ENCODE data around the gene DGKG.

The DGKG gene

DNA sequence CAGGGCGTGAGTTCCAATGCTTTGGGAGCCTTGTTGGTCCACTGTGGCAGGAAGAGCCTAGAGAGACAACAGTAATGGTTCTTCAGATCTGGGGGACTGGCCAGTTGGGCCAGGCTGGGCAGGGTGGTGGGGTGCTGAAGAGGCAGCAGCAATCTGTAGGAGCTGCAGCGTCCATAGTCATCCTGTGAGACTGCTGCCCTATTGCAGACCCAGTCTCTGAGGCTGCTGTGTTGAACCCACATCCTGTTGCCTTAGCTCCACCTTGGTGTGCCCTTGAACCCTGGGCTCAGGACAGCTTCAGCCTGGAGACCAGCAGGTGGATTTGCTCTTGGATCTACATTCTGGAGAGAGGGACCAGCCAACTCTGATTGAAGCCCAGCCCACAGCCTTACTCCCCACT is 229.5 kb downstream of the DGKG start:
- DNase-seq, result no peak

DNA sequence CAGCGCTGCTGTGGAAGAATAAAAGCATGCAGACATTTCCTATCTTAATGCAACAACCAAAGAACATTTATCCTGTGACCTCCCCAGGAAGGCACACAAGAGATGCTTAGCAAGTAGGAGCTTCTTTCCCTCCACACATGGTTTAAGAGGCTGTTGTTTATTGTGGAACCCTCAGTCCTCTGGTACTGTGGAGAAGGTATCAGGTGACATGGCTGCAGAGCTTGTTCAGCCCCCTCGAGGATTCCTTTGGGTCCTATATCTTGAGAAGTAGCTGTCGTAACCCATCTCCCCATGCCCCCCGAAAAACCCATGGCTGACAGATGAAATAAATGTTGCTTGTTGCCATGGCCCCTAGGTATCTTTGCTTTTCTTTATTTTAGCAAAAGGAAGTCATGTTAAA is 232.8 kb downstream of the DGKG start:
- DNase-seq, result no peak

DNA sequence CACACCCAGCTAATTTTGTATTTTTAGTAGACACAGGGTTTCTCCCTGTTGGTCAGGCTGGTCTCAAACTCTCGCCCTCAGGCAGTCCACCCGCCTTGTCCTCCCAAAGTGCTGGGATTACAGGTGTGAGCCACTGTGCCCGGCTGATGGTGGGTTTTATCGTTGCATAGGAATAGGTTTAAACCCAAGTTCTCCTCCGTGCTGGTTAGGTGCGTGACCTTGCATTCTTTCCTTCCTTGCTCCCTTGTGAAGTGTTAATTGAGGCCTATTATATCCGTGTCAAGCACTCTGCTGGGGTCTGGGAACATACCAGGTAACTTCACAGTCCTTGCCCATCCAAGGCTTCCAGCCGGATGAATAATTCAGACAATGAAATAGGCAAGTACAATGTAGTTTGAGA is 233.9 kb downstream of the DGKG start:
- no peak for DNase-seq

DNA sequence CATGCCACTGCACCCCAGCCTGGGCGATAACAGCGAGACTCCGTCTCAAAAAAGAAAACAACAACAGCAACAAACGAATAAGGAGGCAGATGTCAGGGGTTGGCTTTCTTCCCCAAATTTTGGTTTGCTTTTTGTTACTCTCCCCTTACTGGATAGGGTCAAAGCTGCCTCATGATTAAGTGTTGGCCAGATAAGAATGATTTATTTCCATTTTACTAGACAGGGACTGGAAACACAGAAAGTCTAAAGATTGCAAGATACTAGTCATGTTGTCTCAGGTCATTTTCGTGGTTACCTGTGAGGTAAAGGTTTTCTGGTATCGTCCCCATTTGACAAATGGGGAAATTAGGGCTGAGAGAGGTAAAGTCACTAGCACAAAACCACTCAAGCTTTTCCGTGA is 234.6 kb downstream of the DGKG start:
- DNase-seq, result no peak

DNA sequence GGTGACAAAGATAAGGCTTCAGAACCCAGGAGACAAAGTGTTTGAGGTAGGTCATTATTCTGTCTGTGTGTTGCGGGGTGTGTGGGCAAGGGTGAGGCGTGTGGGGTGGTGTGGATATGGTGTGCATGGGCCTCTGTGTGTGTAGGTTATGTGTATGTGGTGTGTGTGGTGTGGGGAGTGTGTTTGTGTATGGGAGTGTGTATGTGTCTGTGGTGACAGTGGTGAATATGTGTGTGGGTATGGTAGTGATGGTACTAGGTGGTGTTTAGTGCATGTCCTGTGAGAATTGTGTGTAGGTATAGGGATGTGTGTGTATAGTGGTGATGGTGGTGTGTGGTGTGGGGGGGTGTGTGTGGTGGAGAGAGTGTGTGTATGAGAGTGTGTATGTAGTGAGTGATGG is 236.9 kb downstream of the DGKG start:
- no peak for DNase-seq

DNA sequence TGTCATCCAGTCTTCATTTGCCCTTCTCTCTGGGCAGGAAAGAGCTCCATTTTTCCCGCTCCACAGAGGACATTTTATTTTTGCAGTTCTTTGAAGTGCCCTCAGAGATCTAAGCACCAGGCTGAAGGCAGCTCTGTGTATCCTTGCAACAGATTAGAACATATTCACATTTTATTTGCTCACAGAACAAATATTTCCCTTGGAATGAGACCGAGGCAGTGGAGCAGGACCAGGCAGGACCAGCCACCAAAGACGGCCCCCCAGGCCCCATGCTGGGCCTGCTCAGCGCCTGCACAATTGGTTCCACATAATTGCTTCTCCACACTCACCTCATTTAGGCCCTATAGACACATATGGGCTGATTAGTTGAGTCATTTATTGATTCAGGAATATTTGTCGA is 237.4 kb downstream of the DGKG start:
- DNase-seq, result no peak

DNA sequence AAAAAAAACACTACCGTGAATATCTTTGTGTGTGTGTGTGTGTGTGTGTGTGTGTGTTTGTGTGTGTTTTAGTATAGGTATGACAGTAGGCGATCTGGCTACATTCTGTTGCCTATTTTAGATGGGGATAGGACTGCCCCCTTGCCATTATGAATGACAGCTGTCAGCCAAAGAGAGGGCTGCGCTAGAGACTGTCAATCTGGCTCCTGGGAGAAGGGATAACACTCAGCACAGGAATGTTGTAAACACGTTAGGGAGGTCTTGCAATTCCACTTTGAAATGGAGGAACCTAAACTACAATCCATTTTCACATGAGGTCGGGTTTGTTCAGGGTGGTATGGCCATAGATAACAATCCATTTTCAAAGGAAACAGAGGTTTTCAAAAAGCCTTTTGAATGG is 239.0 kb downstream of the DGKG start:
- DNase-seq, result no peak

DNA sequence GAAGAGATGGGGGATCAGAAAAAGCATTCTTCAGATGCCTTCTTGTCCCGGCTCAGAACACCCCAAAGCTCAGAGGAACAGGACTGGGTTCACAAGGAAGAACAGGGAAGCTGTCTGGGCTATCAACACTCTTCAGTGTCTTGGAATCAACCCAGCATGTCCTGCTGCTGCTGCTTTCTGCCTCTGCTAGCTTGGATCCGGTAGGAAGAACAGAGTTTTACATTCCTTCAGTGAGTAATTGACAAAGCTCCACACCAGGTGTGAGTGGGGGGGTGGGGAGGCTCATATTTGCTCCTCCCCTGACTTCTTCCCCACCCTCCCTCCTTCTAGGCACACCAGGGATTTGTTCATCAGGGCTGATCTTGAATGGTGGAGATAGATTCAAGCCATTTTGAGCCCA is 240.1 kb downstream of the DGKG start:
- no peak for DNase-seq

DNA sequence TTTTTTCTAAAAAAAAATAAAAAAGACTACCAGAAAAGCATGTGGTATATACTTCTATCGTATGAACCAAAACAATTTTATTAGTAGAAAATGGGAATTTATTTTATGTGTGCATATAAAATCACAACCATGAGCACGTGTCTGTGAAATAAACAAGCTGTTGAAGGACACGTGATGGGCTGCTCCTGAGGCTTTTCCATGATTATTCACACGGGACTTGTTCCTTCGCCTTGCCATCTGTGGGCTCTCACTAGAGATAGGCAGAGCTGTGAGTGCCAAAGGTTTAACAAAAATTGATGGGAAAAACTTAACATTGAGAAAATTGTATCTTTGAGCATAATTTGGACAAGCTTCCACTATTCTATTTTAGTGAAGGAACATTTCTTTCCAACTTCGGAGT is 240.8 kb downstream of the DGKG start:
- no peak for DNase-seq

DNA sequence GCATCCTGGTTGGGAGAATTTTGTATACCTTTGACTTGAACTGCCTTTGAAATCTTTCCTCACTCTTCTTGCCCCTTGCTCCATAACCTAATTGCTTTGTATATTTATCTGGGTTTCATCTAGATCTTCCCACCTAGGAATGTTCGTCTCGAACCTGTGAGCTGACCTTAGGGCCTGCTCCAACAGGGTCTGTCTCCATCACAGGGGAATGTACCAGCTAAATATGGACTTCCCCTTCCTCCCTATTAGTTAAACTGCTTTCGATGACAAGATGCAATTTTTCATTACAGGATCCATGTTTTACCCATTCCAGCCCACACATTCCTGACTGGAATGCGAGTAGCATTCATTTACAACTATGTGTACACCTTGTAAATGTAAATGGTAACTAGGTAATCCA is 242.5 kb downstream of the DGKG start:
- DNase-seq, result no peak

DNA sequence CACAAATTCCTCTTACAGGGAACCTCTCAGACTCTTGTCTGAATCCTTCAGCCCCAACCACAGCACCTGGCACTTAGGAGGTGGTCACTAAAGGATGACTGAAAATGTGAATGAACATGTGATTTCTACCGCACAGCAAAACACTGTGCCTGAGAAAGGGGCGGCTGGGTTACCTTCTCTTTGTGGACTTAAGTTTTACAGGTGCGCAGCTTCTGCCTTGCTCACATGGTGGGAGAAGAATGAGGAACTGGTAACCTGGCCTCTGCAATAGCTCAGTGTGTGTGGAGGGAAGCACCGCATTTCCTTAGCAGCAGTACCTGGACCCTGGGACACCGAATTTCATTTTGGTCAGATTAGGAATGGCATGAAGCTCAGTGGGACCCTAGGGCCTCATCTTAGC is 243.3 kb downstream of the DGKG start:
- DNase-seq, result no peak

DNA sequence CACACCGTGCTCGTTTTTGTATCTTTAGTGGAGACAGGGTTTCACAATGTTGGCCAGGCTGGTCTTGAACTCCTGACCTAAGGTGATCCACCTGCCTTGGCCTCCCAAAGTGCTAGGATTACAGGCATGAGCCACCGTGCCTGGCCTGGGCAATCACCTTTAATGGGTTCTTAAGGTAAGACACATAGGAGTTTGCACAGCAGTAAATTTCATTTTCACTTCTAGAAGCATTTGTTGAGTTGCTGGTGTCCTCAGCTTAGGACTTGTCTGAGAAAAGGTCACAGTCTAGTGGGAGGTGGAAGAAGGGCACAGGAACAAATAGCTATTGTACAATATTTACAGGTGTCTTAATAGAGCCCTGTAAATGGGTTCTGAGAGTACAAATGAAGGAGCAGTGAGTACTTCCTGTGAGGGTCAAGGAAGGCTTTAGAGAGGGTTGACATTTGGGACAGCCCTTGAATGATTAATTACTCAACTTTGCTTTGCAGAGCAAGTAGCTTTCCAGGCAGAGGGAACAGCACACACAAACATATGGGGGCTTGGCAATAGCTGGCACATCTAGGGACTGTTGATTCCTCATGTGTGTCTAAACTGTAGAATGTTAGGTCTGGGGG is 244.4 kb downstream of the DGKG start:
- DNase-seq, result no peak

DNA sequence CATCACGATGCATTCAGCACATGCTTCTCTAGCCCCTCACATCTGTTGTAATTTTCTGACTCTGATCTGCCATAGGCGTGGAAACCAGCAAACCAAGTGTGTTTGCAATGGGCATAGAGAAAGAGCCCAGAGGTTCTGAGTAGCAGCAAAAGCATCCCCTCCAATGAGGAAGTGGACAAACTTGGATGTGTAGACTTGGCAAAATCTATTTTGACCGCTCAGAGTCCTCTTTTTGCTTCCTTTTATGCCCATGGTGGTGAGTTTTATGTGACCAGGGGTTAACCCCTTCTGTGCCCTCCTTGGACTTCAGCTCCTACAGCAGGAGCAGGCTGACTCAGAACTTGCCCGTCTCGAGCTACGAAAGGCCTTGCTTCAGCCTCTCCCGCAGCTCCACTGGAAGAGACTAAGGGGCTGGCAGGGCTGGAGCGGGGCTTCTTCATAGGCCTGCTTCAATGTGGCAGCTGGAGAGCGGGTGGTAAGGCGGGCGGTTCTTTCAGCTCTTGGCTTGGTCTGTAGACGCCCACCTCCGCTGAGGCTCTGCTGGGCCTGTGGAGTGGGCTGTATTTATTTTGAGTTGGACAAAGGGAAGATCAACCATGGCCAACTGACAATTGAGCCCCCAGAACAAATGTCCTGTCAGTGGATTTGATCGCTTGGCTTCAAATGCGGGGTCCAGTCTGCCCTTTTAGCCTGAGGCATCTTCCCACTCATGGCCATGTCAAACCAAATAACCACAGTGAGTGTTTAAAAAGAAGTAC is 246.6 kb downstream of the DGKG start:
- no peak for DNase-seq

DNA sequence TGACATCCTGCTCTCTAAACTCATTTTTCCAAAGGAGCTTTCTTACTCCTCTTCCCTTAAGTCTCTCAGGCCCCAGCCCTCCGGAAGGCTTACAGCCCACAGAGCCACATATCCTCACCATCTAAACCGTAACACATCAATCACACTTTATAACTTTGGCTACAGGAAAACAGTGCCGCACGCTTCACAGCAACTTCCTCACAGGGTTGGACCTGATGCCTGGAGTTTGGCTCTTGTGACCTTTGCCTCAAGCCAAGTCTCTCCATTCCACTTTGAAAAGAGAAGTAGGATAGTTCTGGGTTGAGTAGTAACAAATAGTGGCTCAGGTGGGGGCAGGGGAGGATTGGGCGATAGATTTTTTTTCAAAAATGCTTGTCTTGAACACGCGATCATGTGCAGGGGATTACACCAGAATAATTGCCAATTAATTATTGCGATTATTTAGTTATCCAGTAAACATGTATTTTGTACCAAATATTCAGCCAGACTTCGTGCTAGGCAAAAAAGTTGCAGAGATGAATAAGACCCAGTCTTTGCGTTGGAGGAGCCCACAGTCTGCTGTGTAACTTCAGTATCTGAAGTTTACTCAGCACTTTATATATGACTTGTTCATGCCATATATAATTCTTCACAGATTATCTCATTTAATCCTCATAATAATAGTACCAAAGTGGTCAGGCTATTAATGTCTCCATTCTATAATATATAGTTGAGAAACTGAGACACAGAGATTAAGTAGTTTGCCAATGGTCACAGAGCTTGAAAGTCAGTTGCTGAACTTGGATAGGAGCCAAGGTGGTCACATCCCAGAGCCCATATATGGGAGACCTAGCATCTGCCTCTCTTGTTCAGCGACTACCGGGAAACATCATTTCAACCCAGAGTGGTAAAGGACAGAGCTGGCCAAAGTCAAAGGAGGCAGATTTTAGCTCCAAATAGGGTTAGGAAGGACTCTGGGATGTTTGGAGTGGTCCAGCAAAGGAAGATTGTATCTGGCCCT is 250.8 kb downstream of the DGKG start:
- no peak for DNase-seq

DNA sequence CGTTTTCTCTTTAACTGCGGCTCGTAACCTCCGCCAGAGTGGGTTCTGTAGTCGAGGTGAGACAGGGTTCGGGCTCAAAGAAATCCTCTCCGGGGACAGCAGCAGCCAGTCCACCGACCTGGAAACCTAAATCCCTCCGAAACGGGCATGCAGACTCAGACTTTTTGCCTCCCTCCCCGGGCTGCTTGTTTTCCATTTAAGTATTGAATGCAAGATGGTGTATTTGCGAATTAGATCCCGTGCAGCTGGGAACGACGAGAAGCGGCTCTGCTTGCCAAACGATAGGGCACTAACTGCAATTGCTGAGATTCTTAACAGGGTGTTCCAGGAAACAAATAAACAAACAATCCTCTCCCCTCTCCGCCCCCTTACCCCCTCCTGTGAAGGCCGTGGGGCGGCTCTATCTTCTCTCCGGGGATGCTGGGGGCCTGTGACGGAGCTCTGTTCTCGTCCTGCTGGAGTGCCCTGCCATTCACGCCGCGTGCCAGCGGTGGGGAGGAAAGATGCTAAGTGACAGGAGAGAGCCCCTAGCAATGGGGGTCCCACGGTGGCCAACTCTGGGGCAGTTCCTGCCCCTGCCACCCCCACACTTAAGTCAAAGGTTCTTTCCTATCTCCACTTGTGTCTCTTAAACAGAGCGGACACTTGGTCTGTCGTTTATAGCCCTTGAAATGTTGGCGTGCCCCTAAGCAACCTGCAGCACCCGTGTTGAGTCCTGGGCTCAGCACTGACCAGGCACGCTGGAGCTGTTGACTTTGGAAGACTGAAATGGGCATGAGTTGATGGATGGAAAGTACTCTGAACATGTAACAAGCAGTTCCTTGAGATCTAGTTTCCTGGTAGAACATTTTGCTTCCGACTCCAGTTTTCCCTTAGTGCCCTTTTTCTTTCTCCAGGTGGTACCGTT is 251.9 kb downstream of the DGKG start:
- no peak for DNase-seq

DNA sequence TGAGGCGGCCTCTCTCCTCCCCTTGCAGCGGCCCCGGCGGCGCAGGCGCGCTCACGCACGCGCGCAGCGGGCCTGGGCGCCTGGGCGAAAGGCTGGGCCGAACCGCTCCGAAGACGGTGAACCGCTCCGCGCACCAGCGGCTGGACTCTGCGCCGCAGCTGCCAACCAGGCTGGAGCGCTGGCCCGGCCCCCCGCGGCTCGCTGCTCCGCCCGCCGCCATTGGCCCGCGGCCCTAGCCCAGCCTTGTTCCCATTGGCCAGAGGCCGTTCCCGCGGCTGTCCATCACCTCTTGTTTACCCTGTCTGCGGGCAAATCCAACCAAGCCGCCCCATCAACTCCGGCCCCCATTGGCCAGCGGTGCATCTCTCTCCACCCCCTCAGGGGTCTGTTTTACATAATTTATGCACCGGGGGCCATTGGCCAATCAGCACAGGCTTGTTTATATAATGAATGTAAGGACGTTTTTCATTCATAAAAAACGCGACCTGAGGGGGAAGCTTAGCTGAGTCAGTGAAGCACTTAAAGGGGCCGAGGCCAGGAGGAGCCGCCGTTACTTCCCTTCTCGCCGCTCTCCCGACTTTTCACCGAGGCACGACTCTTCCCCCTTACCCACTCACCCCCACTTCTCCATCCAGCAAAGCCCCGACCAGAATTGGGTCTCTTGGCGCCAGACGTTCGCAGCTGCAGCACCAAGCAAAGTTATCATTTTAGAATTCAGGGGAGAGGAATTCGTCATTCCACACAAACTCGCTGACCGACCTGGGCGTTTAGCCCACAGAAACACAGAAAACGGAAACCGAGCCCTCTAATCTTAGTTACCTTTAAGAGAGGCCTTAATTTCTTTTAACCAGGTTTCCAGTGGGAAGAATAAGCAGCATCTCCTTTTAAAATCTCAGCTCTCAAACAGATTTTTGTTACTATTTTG is 252.8 kb downstream of the DGKG start, which contains the start of gene ETV5:
Gene ETV5, minus strand, starts transcription at position 149 of the 925 bp plus-strand sequence. CDS start 3,221 bp downstream, outside the sequence.
- DNase-seq, result peak; percentile 87 to 88

DNA sequence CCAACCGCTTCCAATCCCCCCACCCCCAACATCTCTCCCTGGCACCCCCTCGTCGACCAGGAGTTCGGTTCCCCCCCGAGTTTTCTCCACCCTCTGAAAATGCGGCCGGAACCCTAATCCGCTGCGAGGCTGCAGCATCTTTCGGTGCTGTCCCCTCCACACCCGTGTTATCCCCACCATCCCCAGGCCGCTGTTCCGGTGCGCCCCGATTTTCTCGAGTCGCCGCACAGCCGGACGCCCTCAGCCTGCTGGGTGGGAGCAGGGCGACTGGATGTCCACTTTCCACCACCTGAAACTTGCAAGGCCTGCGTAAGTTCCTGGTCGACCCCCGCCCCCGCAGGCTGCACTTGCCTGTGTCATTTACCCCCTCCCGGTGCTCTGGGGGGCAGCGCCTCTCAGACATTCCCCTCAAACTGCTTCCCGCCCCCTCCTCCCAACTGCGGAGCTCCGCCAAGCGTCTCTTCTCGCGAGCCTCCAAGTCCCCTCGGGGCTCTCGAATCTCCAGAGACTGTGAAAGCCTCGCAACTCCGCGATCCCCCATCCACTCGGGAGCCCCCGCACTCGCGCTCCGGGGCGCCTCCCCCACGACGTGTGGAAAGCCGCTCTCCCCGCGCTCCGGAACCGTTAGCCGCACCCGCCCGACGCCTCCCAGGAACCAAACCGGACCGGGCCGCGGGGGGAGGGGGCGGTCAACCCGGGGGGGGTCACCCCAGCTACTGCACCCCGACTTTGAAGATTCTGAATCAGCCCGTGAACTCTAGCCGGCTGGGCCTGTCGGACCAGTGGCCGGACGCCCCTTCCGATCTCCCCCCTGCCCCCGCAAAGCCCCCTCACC is 253.7 kb downstream of the DGKG start:
- DNase-seq, result no peak

DNA sequence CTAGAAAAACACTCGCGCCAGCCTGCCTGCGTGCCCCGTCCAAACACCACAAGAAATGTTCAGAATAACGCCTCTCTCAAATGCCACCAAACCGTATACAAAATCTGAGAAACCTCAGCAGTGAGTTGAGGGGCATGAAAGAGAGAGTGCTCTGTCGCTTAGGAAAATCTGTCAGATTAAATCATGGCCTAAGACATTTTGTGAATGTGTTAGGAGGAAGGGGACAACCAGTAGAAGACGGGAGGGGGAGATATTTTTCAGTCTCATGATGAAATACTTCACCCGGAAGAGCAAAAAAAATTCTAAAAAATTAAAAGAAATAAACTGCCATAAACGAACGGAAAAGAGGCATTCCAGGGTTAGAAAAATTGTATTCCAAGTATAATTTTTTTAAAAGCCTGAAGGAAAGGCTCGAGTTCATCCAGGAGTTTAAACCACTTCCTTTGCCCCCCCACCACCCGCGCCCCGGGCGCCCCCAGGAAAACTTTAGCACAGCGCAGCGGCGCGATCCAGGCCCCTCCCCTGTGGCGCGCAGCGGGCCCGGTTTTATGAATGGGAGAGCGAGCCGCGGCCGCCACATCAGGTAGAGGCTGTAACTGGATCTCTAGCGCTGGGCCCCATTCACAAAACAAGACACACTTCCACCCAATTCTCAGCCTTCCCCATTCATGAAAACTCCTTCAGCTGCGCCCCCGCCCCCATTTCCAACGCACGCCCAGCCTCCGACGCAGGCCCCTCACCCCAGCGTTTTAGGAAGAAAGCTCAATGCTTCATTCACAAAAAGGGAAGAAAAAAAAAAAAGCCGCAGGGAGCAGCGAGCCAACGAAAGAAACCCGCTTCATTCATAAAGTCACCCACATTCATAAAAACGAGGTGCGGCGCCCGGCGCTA is 254.6 kb downstream of the DGKG start:
- DNase-seq, result peak; percentile 12 to 36

DNA sequence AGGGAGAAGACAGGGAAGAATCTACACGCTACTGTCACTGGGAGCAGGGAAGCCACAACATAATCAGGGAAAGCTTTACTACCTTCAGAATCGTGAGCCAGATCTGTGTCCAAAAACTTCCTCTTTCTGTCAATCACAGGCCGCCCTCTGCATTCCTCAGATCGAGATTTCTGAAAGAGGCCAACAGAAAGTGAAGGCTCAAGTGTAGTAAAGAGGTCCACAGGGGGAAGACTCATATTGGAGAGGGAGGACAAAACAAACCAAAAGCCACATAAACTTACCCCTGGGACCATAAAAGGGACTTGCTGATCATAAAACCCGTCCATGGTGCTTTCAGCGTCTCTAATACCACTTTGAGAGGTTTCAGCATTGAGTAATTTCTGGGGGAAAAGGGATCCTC is 256.5 kb downstream of the DGKG start:
- no peak for DNase-seq

Measured in stimulated activated CD4-positive, alpha-beta T cell treated with anti-CD3 and anti-CD28 coated beads, Interleukin-4, amount 100 ng/mL, for 4 hours (primary cell).